M059J (cell line): ENCODE measurements around the gene CDKAL1. TPM values are rescaled to one million over a fixed set of nuclear protein-coding genes. Genes with fewer than 3 reads are reported as not detected.
"Not testable (repeated sequence)": the region's sequence is repeated elsewhere in the genome, so short reads cannot be mapped to it uniquely, and the experiment has no call there.

Source experiments
- DNase-seq: peaks from one replicate; pipeline ENCODE4 v3.0.0-alpha.2; 2012; ENCODE audit warnings: low read depth
- total RNA-seq: library from RNA; depleted of rRNA; stranded (reverse); fragments of >200 nt; shearing (Covaris generic); gene quantifications from 2 replicates; pipeline ENCODE4 v1.2.3, GENCODE V29; 2014

Gene CDKAL1
- total RNA-seq, 1 experiment from 2014 or later: 36.4 TPM

GRCh38 chr6:20594299-20594853 is 60.1 kb downstream of the CDKAL1 start:
- not testable (repeated sequence) for DNase-seq

DNA sequence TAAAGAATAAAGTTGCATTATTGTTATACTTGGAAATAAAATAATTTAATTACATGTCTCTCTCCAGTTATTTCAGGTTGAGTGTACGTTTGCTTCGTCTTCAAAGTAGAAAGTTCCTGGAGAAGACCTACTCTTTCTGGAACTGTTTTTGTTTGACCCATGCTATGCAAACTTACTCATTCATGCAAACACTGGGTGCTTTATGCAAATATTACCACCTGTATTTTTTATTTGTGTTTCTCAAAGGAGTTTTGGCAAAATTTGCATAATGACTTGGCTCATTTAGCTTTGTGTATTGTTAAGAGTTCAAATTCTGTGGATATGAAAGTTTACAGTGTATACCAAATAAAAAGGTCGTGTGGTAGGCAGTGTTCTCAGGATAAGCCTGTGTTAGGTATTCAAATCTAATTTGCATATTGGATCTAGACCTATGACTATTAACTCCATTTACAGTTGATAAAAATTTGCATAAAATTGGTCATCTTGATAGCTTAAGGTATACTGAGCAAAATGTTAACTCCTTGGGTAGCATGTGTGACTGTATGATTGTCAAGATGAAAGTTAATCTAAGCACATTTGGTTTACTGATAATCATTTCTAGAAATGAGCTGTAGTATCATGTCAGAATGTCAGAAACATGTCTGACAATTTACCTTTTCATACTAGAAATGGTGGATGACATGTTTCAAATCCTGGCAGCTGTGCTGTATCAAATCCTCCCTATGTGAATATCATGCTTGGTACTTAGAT is 65.2 kb downstream of the CDKAL1 start:
- no peak for DNase-seq

- DNase-seq: no peak
These were observed 66.6 kb downstream of the CDKAL1 start for GRCh38 chr6:20600831-20601230.

GRCh38 chr6:20604159-20604558 is 69.9 kb downstream of the CDKAL1 start:
- DNase-seq: no peak

DNA sequence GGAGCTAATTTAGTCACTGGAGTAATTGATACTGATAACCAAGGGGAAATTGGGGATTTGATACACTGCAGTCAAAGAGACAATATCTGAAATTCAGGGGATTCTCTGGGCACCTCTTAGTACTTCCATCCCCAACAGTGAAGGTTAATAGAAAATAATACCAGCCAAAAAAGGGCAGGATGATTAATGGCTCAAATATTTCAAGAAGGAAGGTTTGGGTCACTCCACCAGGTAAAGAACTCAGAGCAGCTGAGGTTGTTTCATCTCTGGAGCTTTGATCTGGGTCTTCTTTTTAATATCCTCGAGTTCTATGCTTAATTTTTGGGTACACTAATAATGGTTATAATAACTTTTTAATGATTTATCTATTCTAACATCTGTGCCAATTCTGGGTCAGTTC is 70.8 kb downstream of the CDKAL1 start:
- DNase-seq: peak; percentile 21

- DNase-seq: peak; percentile 64
These were observed 71.3 kb downstream of the CDKAL1 start for GRCh38 chr6:20605581-20605980.

DNA sequence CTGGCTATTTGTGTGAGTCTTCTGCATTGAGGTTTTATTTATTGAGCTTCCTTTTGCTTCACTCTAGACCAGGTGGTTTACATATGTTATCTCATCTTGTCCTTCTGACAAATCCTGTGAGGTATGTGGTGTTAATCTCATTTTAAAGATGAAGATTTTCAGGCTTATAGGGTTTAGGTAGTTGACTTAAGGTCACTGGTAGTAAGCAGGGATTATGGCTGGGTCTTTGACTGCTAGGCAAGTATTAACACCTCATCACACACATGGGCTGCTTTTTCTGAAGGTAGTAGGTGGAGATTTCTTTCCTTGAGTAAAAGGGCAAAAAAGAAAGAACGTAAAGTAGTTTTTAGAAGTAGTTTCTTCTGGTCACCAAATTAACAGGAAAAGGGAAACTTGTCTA is 72.6 kb downstream of the CDKAL1 start:
- no peak for DNase-seq

GRCh38 chr6:20608356-20608755 is 74.1 kb downstream of the CDKAL1 start:
- no peak for DNase-seq

GRCh38 chr6:20608905-20609304 is 74.6 kb downstream of the CDKAL1 start:
- no peak for DNase-seq

DNA sequence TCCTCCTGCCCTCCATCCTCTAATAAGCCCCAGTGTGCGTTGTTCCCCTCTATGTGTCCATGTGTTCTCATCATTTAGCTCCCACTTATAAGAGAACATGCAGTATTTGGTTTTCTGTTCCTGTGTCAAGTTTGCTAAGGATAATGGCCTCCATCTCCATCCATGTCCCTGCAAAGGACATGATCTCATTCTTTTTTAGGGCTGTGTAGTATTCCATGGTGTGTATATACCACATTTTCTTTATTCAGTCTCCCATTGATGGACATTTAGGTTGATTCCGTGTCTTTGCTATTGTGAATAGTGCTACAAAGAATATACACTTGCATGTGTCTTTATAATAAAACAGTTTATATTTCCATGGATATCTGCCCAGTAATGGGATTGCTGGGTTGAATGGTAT is 75.7 kb downstream of the CDKAL1 start:
- not testable (repeated sequence) for DNase-seq

GRCh38 chr6:20610636-20611370 is 76.5 kb downstream of the CDKAL1 start:
- DNase-seq: no peak

DNA sequence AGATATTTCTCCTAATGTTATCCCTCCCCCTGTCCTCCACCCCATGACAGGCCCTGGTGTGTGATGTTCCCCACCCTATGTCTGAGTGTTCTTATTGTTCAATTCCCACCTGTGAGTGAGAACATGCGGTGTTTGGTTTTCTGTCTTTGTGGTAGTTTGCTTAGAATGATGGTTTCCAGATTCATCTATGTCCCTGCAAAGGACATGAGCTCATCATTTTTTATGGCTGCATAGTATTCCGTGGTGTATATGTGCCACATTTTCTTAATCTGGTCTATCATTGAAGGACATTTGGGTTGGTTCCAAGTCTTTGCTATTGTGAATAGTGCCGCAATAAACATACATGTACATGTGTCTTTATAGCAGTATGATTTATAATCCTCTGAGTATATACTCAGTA is 83.3 kb downstream of the CDKAL1 start:
- not testable (repeated sequence) for DNase-seq

GRCh38 chr6:20620043-20620442 is 85.8 kb downstream of the CDKAL1 start:
- DNase-seq: no peak

DNA sequence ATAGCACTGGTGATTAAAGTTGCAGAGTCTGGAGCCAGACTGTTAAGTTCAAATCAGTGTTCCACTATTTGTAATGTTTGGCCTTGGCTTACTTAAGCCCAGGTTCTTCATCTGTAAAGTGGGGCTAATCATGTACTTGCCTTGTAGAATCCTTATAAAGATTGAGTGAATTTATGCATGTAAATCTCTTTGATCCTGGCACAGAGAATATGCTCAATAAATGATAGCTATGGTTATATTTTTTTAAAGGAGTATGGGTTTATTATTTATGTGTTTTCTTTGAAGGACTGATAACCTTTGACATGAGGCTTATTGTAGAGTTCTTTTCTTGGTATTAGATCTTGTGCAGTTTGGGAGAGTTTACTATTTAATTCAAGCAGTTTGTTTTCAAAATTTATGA is 89.5 kb downstream of the CDKAL1 start:
- DNase-seq: no peak

- DNase-seq: no peak
These were observed 91.9 kb downstream of the CDKAL1 start for GRCh38 chr6:20626165-20626564.

GRCh38 chr6:20629509-20629908 is 95.3 kb downstream of the CDKAL1 start:
- no peak for DNase-seq

GRCh38 chr6:20630136-20630535 is 95.9 kb downstream of the CDKAL1 start:
- no peak for DNase-seq

GRCh38 chr6:20630617-20631548 is 96.6 kb downstream of the CDKAL1 start:
- peak; percentile 30 for DNase-seq

GRCh38 chr6:20631549-20631924 is 97.3 kb downstream of the CDKAL1 start:
- DNase-seq: no peak

- no peak for DNase-seq
These were observed 98.4 kb downstream of the CDKAL1 start for GRCh38 chr6:20632696-20633095.

- no peak for DNase-seq
These were observed 99.5 kb downstream of the CDKAL1 start for GRCh38 chr6:20633566-20634340.
